ENCODE measurements around the gene S100A1.

GRCh38 chr1:153616144-153616916 is 11.9 kb upstream of the S100A1 start, which contains the start of gene S100A14:
- TF ChIP-seq POLR2A (IDR thresholded peaks at IDR 0.05) (no peak), CTCF (IDR thresholded peaks at IDR 0.05) (no peak), EP300 (IDR thresholded peaks at IDR 0.05) (no peak)
